ENCODE measurements around the gene UBE2L3. TPM values are rescaled to one million over a fixed set of nuclear protein-coding genes. Genes with fewer than 3 reads are reported as not detected.
"Not testable (repeated sequence)": the region's sequence is repeated elsewhere in the genome, so short reads cannot be mapped to it uniquely, and the experiment has no call there.

UBE2L3 gene
- total RNA-seq, 5 donors from 2014 or later (not counting 1 experiment from before 2014, with no cell fraction given): 28.4 to 38.7 (median 34.3) TPM

DNA sequence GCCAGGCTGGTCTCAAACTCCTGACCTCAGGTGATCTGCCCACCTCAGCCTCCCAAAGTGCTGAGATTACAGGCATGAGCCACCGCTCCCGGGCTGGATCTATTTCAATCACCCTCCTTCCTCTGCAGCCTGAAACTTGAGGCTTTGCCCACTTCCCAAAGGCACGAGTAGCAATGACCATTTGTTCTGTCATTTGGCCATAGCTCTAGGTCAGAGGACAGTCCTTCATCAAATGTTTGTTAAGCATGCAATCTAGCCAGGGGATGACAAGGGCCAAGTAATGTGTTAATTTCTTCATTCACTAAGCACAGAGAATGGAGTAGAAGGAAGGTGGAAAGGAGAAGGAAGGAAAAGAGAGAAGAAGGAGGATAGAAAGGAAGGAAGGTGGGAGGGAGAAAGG lies 6.9 kb upstream of the UBE2L3 start:
- H3K4me1 ChIP-seq (ENCODE audit: control insufficient read depth in 1 of 2, extremely low read depth in 1 of 2, insufficient read depth in 2 of 2, low read length in 2 of 2); H3K27me3 Mint-ChIP-seq; H3K4me3 Mint-ChIP-seq; H3K27me3 ChIP-seq (replicated peaks in 1 of 2; ENCODE audit: control insufficient read depth in 2 of 2, extremely low read depth in 1 of 2, insufficient read depth in 2 of 2, low read length in 1 of 2); H3K27ac Mint-ChIP-seq; H3K36me3 ChIP-seq (ENCODE audit: control insufficient read depth in 2 of 2, extremely low read depth in 1 of 2, insufficient read depth in 1 of 2, low read length in 1 of 2); H3K36me3 Mint-ChIP-seq; H3K4me1 Mint-ChIP-seq; ATAC-seq (replicated peaks in 1 of 4); H3K4me3 ChIP-seq (ENCODE audit: control insufficient read depth in 1 of 2, extremely low read depth in 1 of 2, low read length in 1 of 2); H3K27ac ChIP-seq (ENCODE audit: low read length); DNase-seq; CTCF ChIA-PET; H3K9me3 Mint-ChIP-seq; POLR2A ChIA-PET; H3K9me3 ChIP-seq: not testable (repeated sequence)
- no CpG with 5 or more reads among the region's 3 CpGs for WGBS (ENCODE audit: insufficient coverage)

DNA sequence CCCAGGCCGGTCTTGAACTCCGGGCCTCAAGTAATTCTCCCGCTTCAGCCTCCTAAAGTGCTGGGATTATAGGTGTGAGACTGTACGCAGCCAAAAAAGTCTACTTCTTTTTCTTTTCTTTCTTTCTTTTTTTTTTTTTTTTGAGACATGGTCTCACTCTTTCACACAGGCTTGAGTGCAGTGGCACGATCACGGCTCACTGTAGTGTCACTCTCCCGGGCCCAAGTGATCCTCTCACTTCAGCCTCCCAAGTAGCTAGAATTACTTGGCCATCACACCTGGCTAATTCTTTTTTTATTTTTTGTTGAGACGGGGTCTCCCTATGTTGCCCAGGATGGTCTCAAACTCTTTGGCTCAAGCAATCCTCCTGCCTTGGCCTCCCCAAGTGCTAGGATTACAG lies 3.6 kb upstream of the UBE2L3 start:
- no peak for DNase-seq
- peaks cover 0 to 5% of the 10 kb centered on the region in 2 experiments for H3K27me3 ChIP-seq (replicated peaks in 1 of 2; ENCODE audit: control insufficient read depth in 2 of 2, extremely low read depth in 1 of 2, insufficient read depth in 2 of 2, low read length in 1 of 2)
- H3K4me3 ChIP-seq (ENCODE audit: control insufficient read depth in 1 of 2, extremely low read depth in 1 of 2, low read length in 1 of 2): no peak overlapping the region
- Mint-ChIP-seq H3K4me3 (no peak overlapping the region), H3K27ac (no peak overlapping the region), H3K27me3 (no peaks in the 10 kb centered on the region), H3K4me1 (peaks cover 9 to 17% (median 9%) of the 10 kb centered on the region in 3 donors), H3K9me3 (no peaks in the 10 kb centered on the region), H3K36me3 (no peaks in the 10 kb centered on the region)
- 72% methylated on average over 3 of the region's 8 CpGs for WGBS (ENCODE audit: insufficient coverage)
- no peak for ATAC-seq (replicated peaks in 1 of 4)
- ChIA-PET CTCF (no interaction called here), POLR2A (no interaction called here)
- H3K36me3 ChIP-seq (ENCODE audit: control insufficient read depth in 2 of 2, extremely low read depth in 1 of 2, insufficient read depth in 1 of 2, low read length in 1 of 2): no peaks in the 10 kb centered on the region
- no peaks in the 10 kb centered on the region for H3K9me3 ChIP-seq
- H3K27ac ChIP-seq (ENCODE audit: low read length): no peak overlapping the region
- peaks cover 4 to 14% of the 10 kb centered on the region in 2 experiments for H3K4me1 ChIP-seq (ENCODE audit: control insufficient read depth in 1 of 2, extremely low read depth in 1 of 2, insufficient read depth in 2 of 2, low read length in 2 of 2)

DNA sequence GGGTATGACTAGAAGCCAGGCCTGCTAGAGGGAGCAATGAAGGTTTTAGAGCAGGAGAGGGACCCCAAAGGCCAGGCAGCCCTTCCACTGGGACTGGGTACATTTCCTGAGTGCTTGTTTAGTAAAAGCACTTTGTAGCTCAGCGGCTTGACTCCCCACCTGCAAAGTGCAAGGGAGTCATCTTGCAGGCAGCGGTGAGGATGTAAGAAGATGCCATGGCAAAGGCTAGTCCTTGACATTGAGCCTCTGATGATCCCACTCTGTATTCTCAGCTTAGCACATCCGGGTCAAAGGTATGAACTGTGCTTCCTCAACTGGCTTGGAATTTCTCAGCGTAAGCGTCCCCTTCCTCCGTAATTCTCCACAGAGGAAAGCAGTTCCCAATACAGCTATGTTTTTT lies 3.1 kb upstream of the UBE2L3 start:
- WGBS (ENCODE audit: insufficient coverage): 90% methylated on average over 6 of the region's 6 CpGs
- Mint-ChIP-seq H3K27ac (no peak overlapping the region), H3K27me3 (no peaks in the 10 kb centered on the region), H3K36me3 (no peaks in the 10 kb centered on the region), H3K9me3 (no peaks in the 10 kb centered on the region), H3K4me1 (peaks cover 14 to 22% (median 14%) of the 10 kb centered on the region in 3 donors), H3K4me3 (no peak overlapping the region)
- Histone ChIP-seq H3K27ac (ENCODE audit: low read length) (no peak overlapping the region), H3K27me3 (replicated peaks in 1 of 2; ENCODE audit: control insufficient read depth in 2 of 2, extremely low read depth in 1 of 2, insufficient read depth in 2 of 2, low read length in 1 of 2) (peaks cover 0 to 5% of the 10 kb centered on the region in 2 experiments), H3K4me1 (ENCODE audit: control insufficient read depth in 1 of 2, extremely low read depth in 1 of 2, insufficient read depth in 2 of 2, low read length in 2 of 2) (peaks cover 8 to 19% of the 10 kb centered on the region in 2 experiments), H3K9me3 (no peaks in the 10 kb centered on the region), H3K36me3 (ENCODE audit: control insufficient read depth in 2 of 2, extremely low read depth in 1 of 2, insufficient read depth in 1 of 2, low read length in 1 of 2) (no peaks in the 10 kb centered on the region), H3K4me3 (ENCODE audit: control insufficient read depth in 1 of 2, extremely low read depth in 1 of 2, low read length in 1 of 2) (no peak overlapping the region)
- POLR2A ChIA-PET: no interaction called here
- DNase-seq: no peak
- no peak for ATAC-seq (replicated peaks in 1 of 4)
- CTCF ChIA-PET: no interaction called here

DNA sequence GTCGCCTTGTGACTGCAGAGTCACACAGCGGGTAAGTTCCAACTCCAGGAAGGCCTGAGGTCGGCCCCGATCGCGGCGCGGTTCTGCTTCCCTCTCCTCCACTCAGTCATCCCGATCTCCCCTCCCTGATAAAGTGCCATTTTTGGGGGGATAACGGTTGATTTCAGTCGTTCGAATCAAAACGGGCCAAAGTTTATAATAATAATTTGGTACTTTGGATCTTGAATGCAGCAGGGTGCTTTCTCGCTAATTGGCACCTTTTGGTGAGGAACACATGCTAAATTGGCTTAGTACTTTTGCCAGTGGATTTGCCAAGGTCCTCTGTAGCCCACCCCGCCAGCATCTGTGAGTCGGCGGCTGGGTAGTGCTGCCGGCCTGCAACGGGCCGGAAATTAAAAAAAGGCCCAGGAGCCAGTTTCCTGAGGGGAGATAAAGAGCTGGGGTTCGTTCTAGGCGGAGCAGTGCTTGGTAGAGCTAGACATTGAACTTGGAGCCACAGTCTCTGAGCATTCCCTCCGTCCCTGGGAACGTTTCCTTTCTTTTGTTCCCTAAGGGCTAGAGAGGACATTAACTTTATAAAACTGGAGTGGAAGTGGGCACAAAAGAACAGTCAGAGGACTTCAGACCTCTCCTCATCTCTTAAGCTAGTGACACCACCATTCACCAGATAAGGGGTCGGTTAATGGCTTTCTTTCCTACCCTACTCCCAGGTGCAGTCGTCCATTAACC lies 997 bp downstream of the UBE2L3 start:
- H3K27ac Mint-ChIP-seq: peak overlapping the region; percentile 84 to 88
- peak; percentile 27 to 40 (median 38) for ATAC-seq (replicated peaks in 1 of 4)
- H3K27me3 Mint-ChIP-seq: no peaks in the 10 kb centered on the region
- H3K27me3 ChIP-seq (replicated peaks in 1 of 2; ENCODE audit: control insufficient read depth in 2 of 2, extremely low read depth in 1 of 2, insufficient read depth in 2 of 2, low read length in 1 of 2): peaks cover 0 to 2% of the 10 kb centered on the region in 2 experiments
- H3K4me1 ChIP-seq (ENCODE audit: control insufficient read depth in 1 of 2, extremely low read depth in 1 of 2, insufficient read depth in 2 of 2, low read length in 2 of 2): peaks cover 33 to 51% of the 10 kb centered on the region in 2 experiments
- peak overlapping the region; percentile 79 for H3K27ac ChIP-seq (ENCODE audit: low read length)
- H3K9me3 ChIP-seq: no peaks in the 10 kb centered on the region
- H3K4me1 Mint-ChIP-seq: peaks cover 51 to 62% (median 53%) of the 10 kb centered on the region in 3 donors
- H3K36me3 Mint-ChIP-seq: peaks cover 9% of the 10 kb centered on the region
- peak overlapping the region; percentile 65 to 87 for H3K4me3 ChIP-seq (ENCODE audit: control insufficient read depth in 1 of 2, extremely low read depth in 1 of 2, low read length in 1 of 2)
- H3K36me3 ChIP-seq (ENCODE audit: control insufficient read depth in 2 of 2, extremely low read depth in 1 of 2, insufficient read depth in 1 of 2, low read length in 1 of 2): peaks cover 0 to 4% of the 10 kb centered on the region in 2 donors
- CTCF ChIA-PET: interaction anchor here in 1 of 2 donors (0.9 to 1.6 kb wide), 2 partner anchors 61 to 62 kb away, joined by 3 to 6 read pairs; no protein-coding TSS in a partner anchor
- 9% methylated on average over 5 of the region's 26 CpGs for WGBS (ENCODE audit: insufficient coverage)
- POLR2A ChIA-PET: interaction anchor here in 1 of 2 donors (0.7 kb wide), 1 partner anchor 129 kb away, joined by 15 read pairs; no protein-coding TSS in a partner anchor
- peak in 13 of 35 experiments; percentile 2 to 33 (median 15) for DNase-seq
- H3K4me3 Mint-ChIP-seq: peak overlapping the region; percentile 84 to 87 (median 86)
- no peaks in the 10 kb centered on the region for H3K9me3 Mint-ChIP-seq

DNA sequence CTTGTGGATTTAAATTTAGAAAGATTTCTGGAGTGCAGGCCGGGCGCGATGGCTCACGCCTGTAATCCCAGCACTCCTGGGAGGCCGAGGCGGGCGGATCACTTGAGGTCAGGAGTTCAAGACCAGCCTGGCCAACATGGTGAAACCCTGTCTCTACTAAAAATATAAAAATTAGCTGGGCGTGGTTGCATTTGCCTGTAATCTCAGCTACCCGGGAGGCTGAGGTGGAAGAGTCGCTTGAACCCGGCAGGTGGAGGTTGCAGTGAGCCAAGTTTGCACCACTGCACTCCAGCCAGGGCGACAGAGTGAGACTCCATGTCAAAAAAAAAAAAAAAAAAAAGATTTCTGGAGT lies 1.5 kb downstream of the UBE2L3 start:
- Histone ChIP-seq H3K4me3 (ENCODE audit: control insufficient read depth in 1 of 2, extremely low read depth in 1 of 2, low read length in 1 of 2) (peak overlapping the region; percentile 65 to 87), H3K4me1 (ENCODE audit: control insufficient read depth in 1 of 2, extremely low read depth in 1 of 2, insufficient read depth in 2 of 2, low read length in 2 of 2) (peaks cover 33 to 56% of the 10 kb centered on the region in 2 experiments)
- Mint-ChIP-seq H3K27ac (peak overlapping the region in 1 of 2 donors; percentile 74), H3K4me1 (peaks cover 56 to 67% (median 58%) of the 10 kb centered on the region in 3 donors), H3K4me3 (peak overlapping the region; percentile 84 to 87 (median 86))
- not testable (repeated sequence) for H3K27me3 Mint-ChIP-seq; DNase-seq; H3K36me3 ChIP-seq (ENCODE audit: control insufficient read depth in 2 of 2, extremely low read depth in 1 of 2, insufficient read depth in 1 of 2, low read length in 1 of 2); H3K36me3 Mint-ChIP-seq; H3K27me3 ChIP-seq (replicated peaks in 1 of 2; ENCODE audit: control insufficient read depth in 2 of 2, extremely low read depth in 1 of 2, insufficient read depth in 2 of 2, low read length in 1 of 2); H3K9me3 Mint-ChIP-seq; H3K27ac ChIP-seq (ENCODE audit: low read length); ATAC-seq (replicated peaks in 1 of 4); H3K9me3 ChIP-seq
- WGBS (ENCODE audit: insufficient coverage): 87% methylated on average over 3 of the region's 12 CpGs
- CTCF ChIA-PET: interaction anchor here in 1 of 2 donors (1.6 kb wide), 1 partner anchor 60 kb away, joined by 6 read pairs; no protein-coding TSS in a partner anchor
- POLR2A ChIA-PET: interaction anchor here in 1 of 2 donors (0.6 to 0.7 kb wide), 2 partner anchors 47 to 129 kb away, joined by 3 to 15 read pairs; no protein-coding TSS in a partner anchor

DNA sequence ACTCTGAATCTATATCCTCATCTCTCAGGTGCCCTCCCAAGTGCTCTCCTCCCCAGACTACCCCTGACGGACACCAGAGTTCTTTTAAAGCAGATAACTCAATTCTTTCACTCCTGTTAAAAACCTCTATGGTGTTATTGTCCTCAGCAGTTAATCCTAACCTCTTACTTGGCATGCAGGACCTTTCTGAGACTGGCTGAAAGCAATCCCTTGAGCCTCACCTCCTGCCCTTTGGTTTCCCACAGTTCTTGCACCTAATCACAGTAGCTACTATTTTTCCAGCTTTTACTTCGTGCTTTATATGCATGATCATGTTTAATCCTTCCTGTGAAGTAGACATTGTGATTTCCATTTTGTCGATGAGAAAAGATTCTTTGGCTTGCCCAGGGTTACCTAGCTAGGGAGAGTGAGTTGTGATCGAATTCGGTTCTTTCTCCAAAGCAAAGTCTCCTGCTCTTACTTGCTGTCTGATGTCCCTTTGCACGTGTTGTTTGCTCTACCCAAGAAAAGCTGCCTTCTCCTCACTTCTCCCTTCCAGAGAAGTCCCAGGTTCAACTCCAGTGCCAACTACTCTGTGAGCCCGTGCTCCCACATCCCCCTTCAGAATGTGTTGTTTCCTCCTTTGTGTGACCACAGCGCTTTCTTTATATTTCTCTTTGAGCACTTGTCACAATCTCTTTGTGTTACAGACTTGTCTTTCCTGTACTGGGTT lies 2.1 kb downstream of the UBE2L3 start:
- DNase-seq: no peak
- H3K4me1 ChIP-seq (ENCODE audit: control insufficient read depth in 1 of 2, extremely low read depth in 1 of 2, insufficient read depth in 2 of 2, low read length in 2 of 2): peaks cover 33 to 62% of the 10 kb centered on the region in 2 experiments
- Mint-ChIP-seq H3K9me3 (no peaks in the 10 kb centered on the region), H3K27ac (peak overlapping the region; percentile 73 to 74), H3K4me1 (peaks cover 62 to 73% (median 64%) of the 10 kb centered on the region in 3 donors), H3K4me3 (peak overlapping the region; percentile 84 to 87 (median 86)), H3K27me3 (no peaks in the 10 kb centered on the region), H3K36me3 (peaks cover 9% of the 10 kb centered on the region)
- 29% methylated on average over 5 of the region's 8 CpGs for WGBS (ENCODE audit: insufficient coverage)
- H3K4me3 ChIP-seq (ENCODE audit: control insufficient read depth in 1 of 2, extremely low read depth in 1 of 2, low read length in 1 of 2): no peak overlapping the region
- H3K9me3 ChIP-seq: no peaks in the 10 kb centered on the region
- peak overlapping the region; percentile 16 for H3K27ac ChIP-seq (ENCODE audit: low read length)
- ChIA-PET CTCF (no interaction called here), POLR2A (interaction anchor here in 1 of 2 donors (0.6 to 0.7 kb wide), 2 partner anchors 47 to 128 kb away, joined by 3 to 15 read pairs; no protein-coding TSS in a partner anchor)
- H3K27me3 ChIP-seq (replicated peaks in 1 of 2; ENCODE audit: control insufficient read depth in 2 of 2, extremely low read depth in 1 of 2, insufficient read depth in 2 of 2, low read length in 1 of 2): peaks cover 0 to 2% of the 10 kb centered on the region in 2 experiments
- H3K36me3 ChIP-seq (ENCODE audit: control insufficient read depth in 2 of 2, extremely low read depth in 1 of 2, insufficient read depth in 1 of 2, low read length in 1 of 2): peaks cover 0 to 6% of the 10 kb centered on the region in 2 donors
- ATAC-seq (replicated peaks in 1 of 4): no peak
